Upper lobe of left lung (tissue), 6 donors: Measurements from ENCODE around the gene COMMD10. TPM values are rescaled to one million over a fixed set of nuclear protein-coding genes. Genes with fewer than 3 reads are reported as not detected.

ENCODE experiments used
- ATAC-seq, 2 donors: fragments of 200-7000 bp; cut with Tn5 transposase; one replicate each; pipeline ENCODE4 v1.9.1; 2022; ENCODE audit warnings: mild to moderate bottlenecking in 2 of 2, moderate library complexity in 2 of 2; ENCODE audit not compliant: low FRiP score in 2 of 2
- DNase-seq, 2 donors: peaks; one replicate each; pipeline ENCODE4 v3.0.0-alpha.2; 2019 to 2020
- H3K27ac ChIP-seq, 4 donors: fragments of 200-600 bp; sonication (generic); one replicate each; pipeline ENCODE4 v1.5.1; 2016 to 2019
- H3K27me3 ChIP-seq, 4 donors: fragments of 200-600 bp; sonication (generic); one replicate each; pipeline ENCODE4 v1.5.1; 2017 to 2019
- H3K36me3 ChIP-seq, 4 donors: fragments of 200-600 bp; sonication (generic); one replicate each; pipeline ENCODE4 v1.5.1; 2016 to 2019
- H3K4me1 ChIP-seq, 4 donors: fragments of 200-600 bp; sonication (generic); one replicate each; pipeline ENCODE4 v1.5.1; 2018 to 2019
- H3K4me3 ChIP-seq, 4 donors: fragments of 200-600 bp; sonication (generic); one replicate each; pipeline ENCODE4 v1.5.1; 2017 to 2019; ENCODE audit warnings: mild to moderate bottlenecking in 2 of 4, moderate library complexity in 1 of 4
- H3K9me3 ChIP-seq, 4 donors: fragments of 200-600 bp; sonication (generic); one replicate each; pipeline ENCODE4 v1.5.1; 2018 to 2019
- EP300 ChIP-seq, 4 donors: sonication (generic); formaldehyde crosslinking; IDR thresholded peaks; one replicate each; pipeline ENCODE4 v1.5.1; 2017; ENCODE audit warnings: antibody characterized with exemption in 4 of 4, control low read depth in 2 of 4
- POLR2A ChIP-seq, 4 donors: fragments of 450-650 bp; IDR thresholded peaks; one replicate each; pipeline ENCODE4 v1.5.1; 2016 to 2017; ENCODE audit warnings: antibody characterized with exemption in 4 of 4, mild to moderate bottlenecking in 2 of 4
- POLR2AphosphoS5 ChIP-seq, 2 donors: sonication (generic); formaldehyde crosslinking; IDR thresholded peaks; one replicate each; pipeline ENCODE4 v1.5.1; 2017; ENCODE audit warnings: antibody characterized with exemption in 2 of 2
- WGBS, 2 donors: methylation state at CpG; one replicate each; pipeline ENCODE4 v1.1.5; 2017 to 2018; 5-methylcytosine and 5-hydroxymethylcytosine counted together
- total RNA-seq, 6 donors: library from RNA; depleted of rRNA in 4 of 6; stranded (reverse); fragments of >200 nt in 4 of 6; gene quantifications; one replicate each; pipeline versions ENCODE4 v1.1.0 to v1.2.1, GENCODE V29; 2016 to 2021
- TF ChIP-seq, protein P1 (sequence below), 6 experiments: fragments of 450-650 bp in 4 of 6; fragments of 200-600 bp in 2 of 6; sonication (generic) in 2 of 6; IDR thresholded peaks; one replicate each; pipeline ENCODE4 v1.5.1; 2016 to 2019; ENCODE audit warnings: antibody characterized with exemption in 6 of 6
- donor health status: DM: no; HTN: no; CAD: no; lungs with moderate emphysema.
- donor health status: DM: no; HTN: yes; CAD: no; lungs with severe emphysema.

COMMD10 gene
- total RNA-seq, 6 donors from 2014 or later: 16.5 to 49.2 (median 25.4) TPM

DNA sequence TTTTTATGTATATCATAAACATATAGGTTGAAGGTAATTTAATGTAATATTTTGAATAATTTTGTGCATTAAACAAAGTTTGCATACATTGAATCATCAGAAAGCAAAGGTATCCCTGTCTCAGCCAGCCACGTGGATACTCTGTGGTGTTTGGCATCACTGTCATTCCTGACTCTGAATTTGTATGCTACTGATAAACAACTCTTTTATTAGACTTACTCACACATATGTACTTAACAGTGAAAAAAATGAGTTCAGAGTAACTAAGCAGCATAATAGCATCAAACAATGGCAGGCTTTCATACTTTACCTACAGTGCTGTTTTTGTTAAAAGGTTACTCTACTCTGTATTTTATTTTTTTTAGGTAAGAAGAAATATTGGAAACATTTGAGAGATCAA, 171.9 kb downstream of the COMMD10 start:
- ATAC-seq (no peak), DNase-seq (no peak)
- Histone ChIP-seq H3K36me3 (no peaks in the 10 kb centered on the region), H3K27me3 (no peaks in the 10 kb centered on the region), H3K27ac (no peak overlapping the region), H3K9me3 (peaks cover 0 to 2% (median 0%) of the 10 kb centered on the region in 4 donors), H3K4me3 (no peak overlapping the region), H3K4me1 (no peaks in the 10 kb centered on the region)
- 91 to 96% methylated on average over 1 of the region's 1 CpG for WGBS, 2 donors
- TF ChIP-seq POLR2A (IDR thresholded peaks at IDR 0.05): no peak
- TF ChIP-seq POLR2AphosphoS5 (IDR thresholded peaks at IDR 0.05): no peak
- no peak for TF ChIP-seq EP300 (IDR thresholded peaks at IDR 0.05)

DNA sequence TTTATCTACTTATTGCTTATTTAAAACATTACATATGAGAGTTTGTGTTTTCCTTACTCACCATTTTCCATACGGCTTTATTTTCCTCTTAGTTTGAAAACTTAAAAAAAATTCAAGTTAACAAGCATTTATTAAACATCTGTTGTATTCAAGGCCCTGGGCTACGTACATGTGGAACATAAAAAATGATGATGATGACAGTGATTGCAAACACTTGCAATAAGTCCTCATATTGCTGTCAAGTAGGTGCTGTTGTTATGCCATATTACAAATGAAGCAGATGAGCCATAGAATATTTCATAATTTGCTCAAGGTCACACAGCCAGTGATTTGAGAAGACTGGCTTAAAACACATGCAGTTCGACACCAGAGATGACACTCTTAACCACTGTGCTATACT, 180.6 kb downstream of the COMMD10 start:
- TF ChIP-seq EP300 (IDR thresholded peaks at IDR 0.05) (no peak), POLR2AphosphoS5 (IDR thresholded peaks at IDR 0.05) (no peak)
- TF ChIP-seq, protein P1, sequence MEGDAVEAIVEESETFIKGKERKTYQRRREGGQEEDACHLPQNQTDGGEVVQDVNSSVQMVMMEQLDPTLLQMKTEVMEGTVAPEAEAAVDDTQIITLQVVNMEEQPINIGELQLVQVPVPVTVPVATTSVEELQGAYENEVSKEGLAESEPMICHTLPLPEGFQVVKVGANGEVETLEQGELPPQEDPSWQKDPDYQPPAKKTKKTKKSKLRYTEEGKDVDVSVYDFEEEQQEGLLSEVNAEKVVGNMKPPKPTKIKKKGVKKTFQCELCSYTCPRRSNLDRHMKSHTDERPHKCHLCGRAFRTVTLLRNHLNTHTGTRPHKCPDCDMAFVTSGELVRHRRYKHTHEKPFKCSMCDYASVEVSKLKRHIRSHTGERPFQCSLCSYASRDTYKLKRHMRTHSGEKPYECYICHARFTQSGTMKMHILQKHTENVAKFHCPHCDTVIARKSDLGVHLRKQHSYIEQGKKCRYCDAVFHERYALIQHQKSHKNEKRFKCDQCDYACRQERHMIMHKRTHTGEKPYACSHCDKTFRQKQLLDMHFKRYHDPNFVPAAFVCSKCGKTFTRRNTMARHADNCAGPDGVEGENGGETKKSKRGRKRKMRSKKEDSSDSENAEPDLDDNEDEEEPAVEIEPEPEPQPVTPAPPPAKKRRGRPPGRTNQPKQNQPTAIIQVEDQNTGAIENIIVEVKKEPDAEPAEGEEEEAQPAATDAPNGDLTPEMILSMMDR (IDR thresholded peaks at IDR 0.05): no peak
- Histone ChIP-seq H3K27me3 (no peaks in the 10 kb centered on the region), H3K27ac (no peak overlapping the region), H3K4me3 (no peak overlapping the region), H3K4me1 (no peaks in the 10 kb centered on the region), H3K36me3 (no peaks in the 10 kb centered on the region), H3K9me3 (no peaks in the 10 kb centered on the region)
- DNase-seq (no peak), ATAC-seq (no peak)
- 95 to 97% methylated on average over 3 of the region's 3 CpGs for WGBS, 2 donors

DNA sequence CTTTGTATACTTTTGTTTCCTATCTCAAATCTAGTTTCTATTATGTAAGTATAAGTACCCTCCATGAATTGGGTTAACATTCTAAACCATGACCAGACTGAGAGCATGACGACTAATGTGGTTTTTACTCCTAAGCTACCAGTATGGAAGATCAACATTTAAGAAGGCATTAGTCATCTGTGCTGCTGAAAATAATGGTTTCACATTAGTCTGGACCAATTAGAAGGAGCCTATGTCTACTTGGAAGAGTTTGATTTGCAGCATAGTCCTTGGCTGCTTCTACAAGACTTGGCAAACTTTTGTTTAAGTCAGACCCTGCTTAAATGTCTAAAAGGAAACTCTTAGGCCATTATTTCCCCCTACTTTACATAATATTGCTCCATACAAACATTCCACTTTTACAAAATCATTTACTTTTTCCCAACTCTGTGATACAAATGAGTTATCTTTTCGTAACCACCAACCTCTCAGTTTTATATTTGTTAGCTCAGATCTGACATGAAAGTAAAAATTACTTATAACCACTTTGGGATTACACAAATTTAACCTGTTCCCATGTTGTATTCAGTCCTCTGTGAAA, 186.7 kb downstream of the COMMD10 start:
- 75 to 87% methylated on average over 2 of the region's 2 CpGs for WGBS, 2 donors
- no peak for ATAC-seq

DNA sequence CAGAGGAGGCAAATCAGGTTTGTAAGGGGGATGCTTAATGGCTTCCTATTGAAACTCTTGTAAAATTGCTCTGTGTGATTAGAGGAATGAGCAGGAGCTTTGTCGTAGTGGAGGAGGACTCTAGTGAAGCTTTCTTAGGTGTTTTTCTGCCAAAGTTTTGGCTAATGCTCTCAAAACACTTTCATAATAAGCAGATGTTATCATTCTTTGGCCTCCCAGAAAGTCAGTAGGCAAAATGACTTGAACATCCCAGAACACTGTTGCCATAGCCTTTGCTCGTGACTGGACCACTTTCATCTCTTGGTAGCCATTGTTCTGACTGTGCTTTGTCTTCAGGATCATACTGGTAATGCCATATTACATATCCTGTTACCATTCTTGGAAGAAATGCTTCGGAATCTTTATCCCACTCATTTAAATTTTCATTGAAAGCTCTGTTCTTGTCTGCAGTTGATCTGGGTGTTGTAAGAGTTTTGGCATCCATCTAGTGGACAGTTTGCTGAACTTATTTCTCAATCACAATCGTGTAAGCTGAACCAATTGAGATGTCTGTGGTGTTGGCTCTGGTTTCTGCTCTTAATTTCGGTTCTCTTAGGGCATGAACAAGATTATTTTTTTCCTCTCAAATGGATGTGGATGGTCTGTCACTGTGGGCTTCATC, 187.6 kb downstream of the COMMD10 start:
- Histone ChIP-seq H3K4me3 (no peak overlapping the region), H3K9me3 (peaks cover 3 to 9% (median 8%) of the 10 kb centered on the region in 4 donors), H3K4me1 (peaks cover 0 to 2% (median 0%) of the 10 kb centered on the region in 4 donors), H3K27me3 (no peaks in the 10 kb centered on the region), H3K27ac (no peak overlapping the region), H3K36me3 (no peaks in the 10 kb centered on the region)
- 76% methylated on average over 5 of the region's 5 CpGs for WGBS, 2 donors
- TF ChIP-seq, protein P1 (IDR thresholded peaks at IDR 0.05): peak in 2 of 6 experiments; percentile 15
- TF ChIP-seq POLR2A (IDR thresholded peaks at IDR 0.05): no peak
- TF ChIP-seq EP300 (IDR thresholded peaks at IDR 0.05): no peak
- no peak for TF ChIP-seq POLR2AphosphoS5 (IDR thresholded peaks at IDR 0.05)
- DNase-seq: no peak
- ATAC-seq: no peak

More for the DNA sequence above, 186.7 kb downstream of the COMMD10 start:
- H3K27me3 ChIP-seq: no peaks in the 10 kb centered on the region
- peaks cover 0 to 2% (median 0%) of the 10 kb centered on the region in 4 donors for H3K4me1 ChIP-seq
- peaks cover 0 to under 1% (median under 1%) of the 10 kb centered on the region in 4 donors for H3K9me3 ChIP-seq
- H3K4me3 ChIP-seq: no peak overlapping the region
- no peaks in the 10 kb centered on the region for H3K36me3 ChIP-seq
- no peak overlapping the region for H3K27ac ChIP-seq
- DNase-seq: no peak
- TF ChIP-seq EP300 (IDR thresholded peaks at IDR 0.05) (no peak), POLR2A (IDR thresholded peaks at IDR 0.05) (no peak), POLR2AphosphoS5 (IDR thresholded peaks at IDR 0.05) (no peak)
- TF ChIP-seq, protein P1 (IDR thresholded peaks at IDR 0.05): no peak

DNA sequence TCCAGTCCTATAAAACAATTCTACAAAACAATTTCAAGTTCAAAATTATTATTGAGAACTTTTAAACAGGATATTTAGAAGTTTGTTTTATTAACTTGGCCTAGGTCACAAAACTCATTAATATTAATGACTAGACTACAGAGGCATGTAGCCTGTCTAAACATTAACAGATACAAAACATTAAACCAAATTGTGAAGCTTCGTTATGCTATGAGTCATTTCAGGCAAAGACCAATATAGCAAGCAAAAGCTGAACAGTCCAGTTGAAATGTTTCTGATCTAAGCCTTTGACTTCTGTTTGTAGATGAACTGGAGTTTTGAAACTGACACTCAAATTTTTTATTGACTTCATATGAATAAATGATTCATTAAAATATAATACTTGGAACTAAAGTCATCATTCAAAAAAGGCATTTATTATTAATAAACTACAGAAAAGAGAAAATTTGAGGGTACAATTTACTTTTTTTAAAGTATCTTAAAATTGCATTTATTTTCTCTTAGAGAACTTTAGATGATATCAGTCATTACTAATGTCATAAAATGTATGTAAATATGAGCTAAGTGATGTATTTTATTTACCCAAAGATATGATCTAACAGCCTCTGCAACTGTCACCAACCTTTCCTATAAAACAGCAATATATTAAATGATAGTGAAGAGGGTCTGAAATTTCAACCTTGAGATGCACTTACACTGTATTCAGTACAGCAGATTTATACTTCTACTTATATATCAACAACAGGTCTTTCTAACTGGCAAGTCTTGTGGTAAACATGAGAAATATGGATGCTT, 188.8 kb downstream of the COMMD10 start:
- TF ChIP-seq POLR2A (IDR thresholded peaks at IDR 0.05): no peak
- TF ChIP-seq POLR2AphosphoS5 (IDR thresholded peaks at IDR 0.05): no peak
- TF ChIP-seq, protein P1 (IDR thresholded peaks at IDR 0.05): no peak
- TF ChIP-seq EP300 (IDR thresholded peaks at IDR 0.05): no peak
- Histone ChIP-seq H3K4me3 (no peak overlapping the region), H3K36me3 (no peaks in the 10 kb centered on the region), H3K9me3 (peaks cover 3 to 12% (median 9%) of the 10 kb centered on the region in 4 donors), H3K4me1 (peaks cover 0 to 2% (median 0%) of the 10 kb centered on the region in 4 donors), H3K27ac (no peak overlapping the region), H3K27me3 (no peaks in the 10 kb centered on the region)
- ATAC-seq (no peak), DNase-seq (no peak)
- 36 to 64% methylated on average over 1 of the region's 1 CpG for WGBS, 2 donors
